ENCODE data around the gene PROSER2.

- TF ChIP-seq CTCF (IDR thresholded peaks at IDR 0.05) = no peak
- TF ChIP-seq POLR2A (IDR thresholded peaks at IDR 0.05) = no peak
Observed at GRCh38 chr10:11879387-11880094, 56.4 kb downstream of the PROSER2 start.

Measured in uterus (tissue), 2 donors.